A549 (cell line): Measurements from ENCODE around the gene PRXL2B.

ENCODE experiments used
- BCL3 ChIP-seq: fragments of >200 bp; sonication (Bioruptor Twin); formaldehyde crosslinking; IDR thresholded peaks from 3 replicates; pipeline ENCODE4 v1.6.1; 2016
- CBX8 ChIP-seq: fragments of 200-600 bp; sonication (generic); IDR thresholded peaks from 2 replicates; pipeline ENCODE4 v1.6.1; 2016
- CHD2 ChIP-seq: fragments of 150-350 bp; IDR thresholded peaks from 2 replicates; pipeline ENCODE4 v1.6.1; 2014; ENCODE audit warnings: low read length; ENCODE audit not compliant: partially characterized antibody
- CHD4 ChIP-seq: fragments of 200-600 bp; sonication (generic); IDR thresholded peaks from 2 replicates; pipeline ENCODE4 v1.6.1; 2016; ENCODE audit warnings: antibody characterized with exemption, mild to moderate bottlenecking, borderline replicate concordance
- CTCF ChIP-seq: fragments of >200 bp; sonication (Bioruptor Twin); formaldehyde crosslinking; IDR thresholded peaks from 3 replicates; pipeline ENCODE4 v1.5.1; 2016
- ESRRA ChIP-seq: fragments of 150-350 bp; IDR thresholded peaks from 2 replicates; pipeline ENCODE4 v1.6.1; 2014; ENCODE audit warnings: mild to moderate bottlenecking, low read length, borderline replicate concordance
- GATA3 ChIP-seq: IDR thresholded peaks from 2 replicates; pipeline ENCODE4 v1.6.1; 2012; ENCODE audit warnings: borderline replicate concordance
- JUN ChIP-seq, 2 experiments: fragments of >200 bp; sonication (Bioruptor Twin); formaldehyde crosslinking; IDR thresholded peaks; 2 replicates in 1 of 2; 3 replicates in 1 of 2; pipeline ENCODE4 v1.6.1; 2016 to 2017
- JUNB ChIP-seq: fragments of >200 bp; sonication (Bioruptor Twin); formaldehyde crosslinking; IDR thresholded peaks from 2 replicates; pipeline ENCODE4 v1.6.1; 2016
- POLR2A ChIP-seq: IDR thresholded peaks from 2 replicates; pipeline ENCODE4 v1.6.1; 2012; ENCODE audit warnings: mild to moderate bottlenecking, low read length
- RAD21 ChIP-seq, 2 experiments: fragments of >200 bp in 1 of 2; sonication (Bioruptor Twin) in 1 of 2; formaldehyde crosslinking in 1 of 2; IDR thresholded peaks in 1 of 2; conservative IDR thresholded peaks in 1 of 2; 2 replicates in 1 of 2; 3 replicates in 1 of 2; pipeline ENCODE4 v1.6.1; 2012 to 2018; ENCODE audit warnings: inconsistent platforms in 1 of 2
- RNF2 ChIP-seq: fragments of 200-600 bp; sonication (generic); IDR thresholded peaks from 2 replicates; pipeline ENCODE4 v1.6.1; 2016; ENCODE audit warnings: low read depth, mild to moderate bottlenecking, antibody characterized with exemption, moderate library complexity, borderline replicate concordance
- TP53 ChIP-seq: fragments of 250-450 bp; sonication (Bioruptor Pico); IDR thresholded peaks from 2 replicates; pipeline ENCODE4 v1.5.0; 2021; ENCODE audit warnings: mild to moderate bottlenecking, moderate library complexity

GRCh38 chr1:2606396-2606880 lies 19.9 kb downstream of the PRXL2B start:
- TF ChIP-seq CTCF: no peak
- TF ChIP-seq BCL3: no peak
- no peak for TF ChIP-seq CHD4
- no peak for TF ChIP-seq JUNB
- no peak for TF ChIP-seq CBX8
- no peak for TF ChIP-seq GATA3
- TF ChIP-seq ESRRA: no peak
- no peak for TF ChIP-seq JUN (IDR thresholded peaks at IDR 0.05)
- no peak for TF ChIP-seq RAD21 (conservative IDR thresholded peaks at IDR 0.05 in 1 of 2, IDR thresholded peaks at IDR 0.05 in 1 of 2)
- TF ChIP-seq POLR2A: no peak
- no peak for TF ChIP-seq TP53 (CRISPR knock-in tag)
- no peak for TF ChIP-seq CHD2
- no peak for TF ChIP-seq RNF2
